Ecto neural progenitor cell (in vitro differentiated cells): ENCODE measurements around the gene PCCA.

Experiments used
- DNase-seq: peaks from one replicate; pipeline ENCODE4 v3.0.0-alpha.2; 2018; ENCODE audit warnings: low spot score

The PCCA gene

GRCh38 chr13:100470866-100471505 lies 382.1 kb downstream of the PCCA start:
- DNase-seq = no peak

DNA sequence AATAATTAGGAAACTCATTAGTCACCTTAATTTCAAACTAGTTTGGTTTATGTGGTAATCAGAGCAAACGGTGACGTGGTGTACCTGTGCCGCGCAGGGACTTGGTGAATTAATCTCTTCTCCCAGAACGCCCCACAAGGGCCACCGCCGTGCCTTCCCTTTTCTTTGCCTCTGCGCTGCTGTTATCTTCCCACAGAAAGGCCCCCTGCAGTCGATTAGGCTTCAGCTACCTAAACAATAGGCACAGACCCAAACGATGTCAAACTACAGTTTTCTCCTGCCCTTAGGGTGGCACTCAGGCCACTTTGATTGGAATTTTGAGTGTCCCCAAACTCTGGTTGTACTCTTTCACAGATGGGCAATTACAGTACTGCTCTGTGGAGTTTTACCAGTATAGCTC lies 384.2 kb downstream of the PCCA start:
- peak; percentile 59 for DNase-seq

GRCh38 chr13:100473501-100474044 lies 384.7 kb downstream of the PCCA start:
- peak; percentile 57 for DNase-seq

- DNase-seq = no peak
Measured at GRCh38 chr13:100476963-100477362, 388.1 kb downstream of the PCCA start.

- no peak for DNase-seq
Measured at GRCh38 chr13:100478107-100478809, 389.4 kb downstream of the PCCA start.

DNA sequence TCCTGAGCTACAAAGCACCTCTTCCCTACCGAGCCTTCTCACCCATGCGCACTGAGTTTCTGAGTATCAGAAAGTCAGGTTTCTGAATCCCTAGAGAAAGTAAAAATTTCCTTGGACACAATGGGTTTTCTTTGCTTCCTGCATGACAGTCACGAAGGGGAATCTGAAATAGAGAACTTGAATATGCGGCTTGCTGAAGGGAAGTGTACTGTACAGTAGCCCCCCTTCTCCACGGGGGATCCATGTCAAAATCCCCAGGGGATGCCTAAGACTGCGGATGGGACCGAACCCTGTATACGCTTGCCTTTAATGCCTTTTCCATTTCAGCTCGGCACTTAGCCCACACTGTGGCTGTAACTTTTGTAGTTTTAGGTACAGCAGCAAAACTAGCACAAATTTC lies 391.8 kb downstream of the PCCA start:
- no peak for DNase-seq

- DNase-seq = no peak
Measured at GRCh38 chr13:100483139-100483538, 394.2 kb downstream of the PCCA start.

GRCh38 chr13:100483841-100484381 lies 395.0 kb downstream of the PCCA start:
- no peak for DNase-seq

DNA sequence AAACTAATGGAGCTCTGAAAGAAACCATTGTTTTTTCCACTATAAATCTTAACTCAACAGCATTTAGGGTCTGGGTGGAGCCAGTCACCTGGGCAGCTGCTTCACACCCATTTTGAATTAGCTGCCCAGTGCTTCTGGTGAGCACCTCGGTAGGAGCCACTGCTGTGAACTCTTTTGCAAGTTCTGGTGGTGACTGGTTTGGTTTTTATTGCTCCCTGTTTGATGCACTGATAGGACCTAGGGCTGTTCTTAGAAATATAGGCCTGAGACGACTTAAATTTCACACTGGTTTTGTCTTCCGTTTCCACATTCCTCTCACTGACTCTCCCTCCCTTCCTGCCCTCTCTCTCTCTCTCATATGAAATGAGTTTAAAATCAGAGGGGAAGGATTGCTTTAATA lies 395.8 kb downstream of the PCCA start:
- DNase-seq = no peak

DNA sequence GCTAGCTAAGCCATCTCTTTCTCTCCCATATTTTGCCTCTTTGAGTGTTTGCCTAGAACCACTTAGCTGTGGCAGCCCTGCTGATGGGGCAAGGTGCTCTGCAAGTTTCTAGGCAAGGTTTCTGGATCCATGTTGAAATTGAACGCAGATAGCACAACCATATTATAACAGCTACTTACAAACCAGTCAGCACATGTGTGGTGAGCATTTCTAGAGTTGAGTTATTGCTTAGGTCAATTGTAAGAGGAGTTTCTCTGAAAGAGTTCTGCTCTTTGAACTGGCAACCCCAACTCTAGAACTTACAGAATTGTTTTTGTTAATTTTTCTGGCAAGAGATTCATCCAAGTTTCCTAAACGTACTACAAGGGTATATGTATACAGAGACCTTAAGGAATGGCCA lies 396.4 kb downstream of the PCCA start:
- DNase-seq = no peak

DNA sequence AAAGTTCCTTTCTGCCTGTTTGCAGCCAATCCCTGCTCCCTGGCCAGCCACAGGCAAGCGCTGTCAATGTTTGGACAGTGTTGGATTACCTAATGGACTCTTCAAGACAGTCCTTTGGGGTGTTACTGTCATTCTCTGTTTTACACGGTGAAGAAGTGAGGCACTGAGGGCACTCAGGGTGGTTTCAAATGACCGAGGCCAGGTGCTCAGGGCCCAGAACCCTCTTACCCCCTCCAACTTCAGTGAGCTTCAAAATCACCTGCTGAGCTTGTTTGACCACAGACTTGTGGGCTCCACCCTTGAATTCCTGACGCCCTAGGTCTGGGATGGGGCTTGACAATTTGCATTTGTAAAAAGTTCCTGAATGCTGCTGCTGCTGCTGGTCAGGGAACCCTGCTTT lies 401.8 kb downstream of the PCCA start:
- no peak for DNase-seq

GRCh38 chr13:100491164-100491842 lies 402.4 kb downstream of the PCCA start:
- no peak for DNase-seq

GRCh38 chr13:100493418-100493817 lies 404.5 kb downstream of the PCCA start:
- no peak for DNase-seq

DNA sequence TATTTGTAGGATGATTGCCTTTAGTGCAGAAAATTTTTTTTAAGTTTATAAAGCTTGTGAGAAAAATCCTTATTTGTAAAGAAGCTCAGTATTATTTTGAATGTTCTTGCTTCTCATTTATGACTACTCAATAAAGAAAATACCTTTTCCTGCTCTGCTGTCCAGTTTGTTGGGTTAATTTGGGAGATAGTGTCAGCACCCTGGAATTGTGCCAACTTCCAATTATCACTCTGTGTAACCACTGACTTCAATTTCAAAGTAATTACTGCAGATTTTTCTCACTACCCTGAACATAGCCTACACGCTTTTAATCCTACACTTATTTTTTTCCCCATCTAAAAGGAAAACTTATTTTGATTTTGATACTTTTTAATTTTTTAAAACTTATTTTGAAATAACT lies 406.6 kb downstream of the PCCA start:
- DNase-seq = no peak

GRCh38 chr13:100497389-100497788 lies 408.5 kb downstream of the PCCA start:
- no peak for DNase-seq

- DNase-seq = no peak
Measured at GRCh38 chr13:100502446-100502845, 413.6 kb downstream of the PCCA start.

DNA sequence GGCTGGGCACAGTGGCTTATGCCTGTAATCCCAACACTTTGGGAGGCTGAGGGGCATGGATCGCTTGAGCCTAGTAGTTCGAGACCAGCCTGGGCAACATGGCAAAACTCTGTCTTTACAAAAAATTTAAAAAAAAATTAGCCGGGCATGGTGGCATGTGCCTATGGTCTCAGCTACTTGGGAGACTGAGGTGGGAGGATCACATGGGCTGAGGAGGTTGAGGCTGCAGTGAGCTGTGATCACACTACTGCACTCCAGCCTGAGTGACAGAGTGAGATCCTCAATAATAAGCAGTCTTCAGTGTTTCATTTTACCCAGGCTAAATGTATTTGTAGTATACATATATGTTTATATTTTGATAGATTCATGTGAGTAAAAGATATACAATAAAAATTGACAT lies 414.7 kb downstream of the PCCA start:
- DNase-seq = no peak

GRCh38 chr13:100506154-100506553 lies 417.3 kb downstream of the PCCA start:
- DNase-seq = no peak

DNA sequence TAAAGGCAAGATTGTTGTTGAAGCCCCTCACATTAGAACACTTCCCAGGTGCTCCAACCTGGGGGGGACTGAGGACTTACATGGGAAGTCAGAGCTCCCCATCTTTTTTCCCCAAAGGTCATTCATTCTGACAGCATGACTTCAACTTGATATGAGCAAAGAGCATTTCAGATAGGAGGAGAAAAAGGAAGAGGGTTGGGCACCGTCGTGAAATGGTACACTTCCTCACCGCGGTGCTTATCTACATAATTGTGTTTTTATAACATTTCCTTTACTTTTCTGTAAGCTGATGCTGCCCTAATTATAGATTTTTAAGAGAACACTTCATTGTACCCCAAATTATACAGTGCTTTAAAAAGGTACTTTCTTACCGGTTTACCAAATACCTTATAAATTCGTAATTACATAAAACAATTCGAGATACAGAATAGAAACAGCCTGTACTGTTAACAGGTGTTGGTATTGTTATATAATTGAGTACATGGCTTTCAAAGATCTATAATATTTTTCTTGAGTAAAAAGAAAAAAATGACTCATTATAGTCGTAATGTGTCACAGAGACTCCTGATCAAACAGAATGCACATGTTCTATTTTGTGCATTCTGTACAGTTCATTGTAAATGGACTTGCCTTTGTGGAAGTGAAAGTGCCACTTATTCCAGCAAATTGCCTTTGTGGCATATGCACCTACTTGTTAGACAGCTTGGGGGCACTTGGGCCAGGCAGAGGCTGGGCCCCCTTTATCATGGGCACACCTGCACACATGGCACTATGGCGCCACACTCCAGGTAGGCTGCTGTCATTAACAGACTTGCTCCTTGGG lies 417.9 kb downstream of the PCCA start:
- no peak for DNase-seq

- no peak for DNase-seq
Measured at GRCh38 chr13:100508455-100508854, 419.6 kb downstream of the PCCA start.

DNA sequence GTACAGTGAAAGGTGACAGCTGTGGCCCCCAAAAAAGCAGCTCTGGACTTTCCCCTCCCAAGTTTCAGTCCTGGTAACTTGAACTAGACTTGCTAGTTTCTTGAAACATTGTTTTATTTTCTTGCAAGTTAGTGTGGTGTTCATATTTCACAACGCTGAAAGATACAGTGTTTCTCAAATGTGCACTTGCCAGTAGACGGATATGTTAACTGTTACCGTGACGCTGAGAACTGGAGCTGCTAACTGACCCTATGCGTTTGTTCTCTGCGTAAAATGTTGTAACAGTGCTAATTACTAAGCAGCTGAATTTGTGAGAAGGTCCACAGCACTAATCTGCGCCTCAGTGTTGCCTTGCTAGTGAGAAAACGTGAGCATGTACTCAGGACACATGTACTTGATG lies 420.1 kb downstream of the PCCA start:
- DNase-seq = no peak
